GM18526 (cell line): ENCODE measurements around the gene TCF15.

Experiments used
- POLR2A ChIP-seq: IDR thresholded peaks from 3 replicates; pipeline ENCODE4 v1.6.1; 2011; ENCODE audit not compliant: insufficient read length; ENCODE audit errors: extremely low read depth

Gene TCF15

GRCh38 chr20:646107-646867 is 36.2 kb upstream of the TCF15 start:
- no peak for TF ChIP-seq POLR2A

- TF ChIP-seq POLR2A, result no peak
Measured at GRCh38 chr20:645318-646106, 35.4 kb upstream of the TCF15 start.

GRCh38 chr20:644692-645317 is 34.7 kb upstream of the TCF15 start:
- TF ChIP-seq POLR2A, result no peak

- TF ChIP-seq POLR2A, result no peak
Measured at GRCh38 chr20:642398-643174, 32.5 kb upstream of the TCF15 start.

- no peak for TF ChIP-seq POLR2A
Measured at GRCh38 chr20:641516-641875, 31.4 kb upstream of the TCF15 start.

GRCh38 chr20:640674-641515 is 30.8 kb upstream of the TCF15 start:
- no peak for TF ChIP-seq POLR2A

GRCh38 chr20:638579-638978 is 28.5 kb upstream of the TCF15 start:
- no peak for TF ChIP-seq POLR2A

- no peak for TF ChIP-seq POLR2A
Measured at GRCh38 chr20:637559-637958, 27.4 kb upstream of the TCF15 start.

GRCh38 chr20:635893-636338 is 25.8 kb upstream of the TCF15 start:
- no peak for TF ChIP-seq POLR2A

GRCh38 chr20:635028-635892 is 25.2 kb upstream of the TCF15 start:
- no peak for TF ChIP-seq POLR2A

GRCh38 chr20:634148-634925 is 24.2 kb upstream of the TCF15 start:
- no peak for TF ChIP-seq POLR2A

- TF ChIP-seq POLR2A, result no peak
Measured at GRCh38 chr20:631101-631500, 21.0 kb upstream of the TCF15 start.

- TF ChIP-seq POLR2A, result no peak
Measured at GRCh38 chr20:626579-626978, 16.5 kb upstream of the TCF15 start.
